Left forelimb (tissue), 1 donor: ENCODE data around the gene TOMM34.

ENCODE experiments used
- DNase-seq: peaks from one replicate; pipeline ENCODE4 v3.0.0-alpha.2; 2018; ENCODE audit warnings: low spot score

The TOMM34 gene

DNA sequence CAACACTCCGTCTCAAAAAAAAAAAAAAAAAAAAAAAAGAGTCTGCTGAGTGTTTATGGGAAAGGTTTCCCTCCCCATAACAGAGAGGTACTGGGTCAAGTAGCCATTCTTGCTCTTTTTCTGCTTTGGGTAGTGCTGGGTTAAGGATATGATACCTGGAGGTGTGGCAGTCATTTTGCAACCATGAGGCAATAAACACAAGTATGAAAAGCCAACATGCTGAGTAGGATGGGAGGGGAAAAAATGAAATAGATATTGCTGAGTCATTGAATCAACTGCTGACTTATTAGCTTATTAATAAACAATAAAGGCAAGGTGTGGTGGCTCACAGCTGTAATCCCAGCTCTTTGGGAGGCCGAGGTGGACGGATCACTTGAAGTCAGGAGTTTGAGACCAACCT, 2.3 kb upstream of the TOMM34 start:
- no peak for DNase-seq

DNA sequence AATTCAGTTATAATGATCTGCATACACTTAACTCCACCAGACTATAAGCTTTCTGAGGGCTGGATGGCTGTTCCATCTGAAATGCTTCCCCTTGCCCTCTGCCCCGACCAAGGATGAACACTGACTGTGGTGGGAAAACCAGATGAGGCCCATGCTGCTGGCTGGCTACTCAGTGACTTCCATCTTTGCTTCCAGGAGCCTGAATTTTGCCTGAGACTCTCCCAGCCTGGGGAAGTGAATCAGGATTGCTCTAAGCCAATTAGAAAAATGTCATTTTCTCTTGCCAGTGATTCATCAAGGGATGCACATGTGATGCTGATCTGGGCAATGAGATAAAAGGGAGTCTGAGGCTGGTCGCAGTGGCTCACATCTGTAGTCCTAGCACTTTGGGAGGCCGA, 1.7 kb upstream of the TOMM34 start:
- DNase-seq: no peak

DNA sequence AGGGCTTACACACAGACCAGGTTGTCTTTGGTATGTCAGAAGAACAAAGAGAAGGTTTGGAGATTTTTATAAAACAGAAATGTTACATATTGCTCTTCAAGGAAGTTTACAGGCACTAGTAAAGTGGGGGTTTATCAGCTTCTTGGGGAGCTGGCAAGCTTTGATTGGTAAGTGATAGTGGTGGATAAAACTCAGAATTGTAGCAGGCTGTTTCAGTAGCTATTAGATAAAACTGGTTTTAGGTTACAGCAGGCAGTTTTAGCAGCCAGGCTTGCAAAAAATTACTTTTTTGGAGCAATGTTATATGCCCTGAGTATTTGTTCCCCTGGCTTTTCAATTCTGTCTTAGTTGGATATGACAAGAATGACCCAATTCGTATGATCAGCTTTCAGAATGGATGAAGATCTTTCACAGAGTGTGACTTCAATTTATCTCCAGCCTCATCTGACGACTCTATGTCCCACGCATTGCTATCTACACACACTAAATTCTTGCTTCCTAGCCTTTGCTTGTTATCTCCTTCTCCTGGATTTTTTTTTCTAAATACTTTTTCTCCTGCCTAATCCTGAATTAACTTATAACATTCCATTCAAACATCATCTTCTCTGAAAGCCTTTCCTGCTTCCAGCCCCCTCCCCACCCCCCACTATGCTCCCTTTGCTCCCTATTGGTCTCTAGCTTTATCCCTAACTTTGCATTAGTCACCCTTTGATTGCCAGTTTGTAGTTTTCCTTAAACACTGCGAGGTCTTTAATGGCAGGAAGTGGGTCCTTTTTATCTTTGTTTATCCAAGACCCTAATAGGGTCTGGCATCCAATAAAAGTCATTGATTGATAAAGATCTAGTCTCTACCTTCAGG, 1.0 kb upstream of the TOMM34 start:
- DNase-seq: no peak

DNA sequence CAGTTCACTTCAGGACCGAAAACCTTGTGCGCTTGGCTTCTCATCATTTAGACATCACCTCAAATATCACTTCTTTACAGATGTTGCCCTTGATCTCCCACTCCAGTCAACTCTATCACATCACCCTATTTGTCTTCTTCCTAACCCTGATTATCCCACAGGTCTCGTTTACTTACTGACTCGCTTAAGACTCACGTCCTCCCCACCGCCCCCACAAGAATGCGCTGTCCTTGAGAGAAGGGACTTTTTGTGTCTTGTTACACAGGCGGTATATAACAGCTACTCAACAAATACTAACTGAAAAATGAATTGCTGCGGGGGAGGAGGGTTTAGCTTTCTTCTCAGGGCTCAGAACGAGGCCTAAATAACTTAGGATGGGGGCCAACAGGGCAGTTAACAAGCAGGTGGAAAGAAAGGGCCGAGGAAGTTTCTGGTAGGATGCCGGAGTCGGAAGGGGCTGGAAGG, 527 bp downstream of the TOMM34 start:
- DNase-seq: no peak

DNA sequence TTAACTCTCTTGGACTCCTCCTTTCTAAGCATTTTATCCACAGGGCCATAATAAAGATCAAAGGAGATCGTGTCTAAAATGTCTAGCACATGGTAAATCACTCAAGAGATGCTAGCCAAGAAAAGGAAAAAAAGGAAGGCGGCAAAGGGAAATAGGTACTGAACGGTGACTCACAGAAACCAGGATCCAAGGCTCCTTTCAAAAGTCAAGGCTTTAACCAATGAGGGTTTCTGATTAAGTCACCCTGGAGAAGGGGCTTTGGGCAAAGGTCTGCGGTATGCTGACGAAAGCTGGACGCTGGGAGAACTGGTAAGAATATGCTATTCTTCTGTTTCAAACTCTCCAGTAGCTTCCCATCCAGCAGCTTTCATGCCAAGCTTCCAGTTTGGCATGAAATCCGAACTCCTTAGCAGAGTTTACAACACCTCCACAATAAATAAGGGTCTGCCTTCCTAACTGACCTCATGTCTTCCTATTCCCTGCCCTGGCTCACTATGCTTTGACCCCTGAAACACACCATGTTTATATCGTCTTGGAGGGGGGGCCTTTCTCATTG, 1.0 kb downstream of the TOMM34 start:
- DNase-seq: no peak

DNA sequence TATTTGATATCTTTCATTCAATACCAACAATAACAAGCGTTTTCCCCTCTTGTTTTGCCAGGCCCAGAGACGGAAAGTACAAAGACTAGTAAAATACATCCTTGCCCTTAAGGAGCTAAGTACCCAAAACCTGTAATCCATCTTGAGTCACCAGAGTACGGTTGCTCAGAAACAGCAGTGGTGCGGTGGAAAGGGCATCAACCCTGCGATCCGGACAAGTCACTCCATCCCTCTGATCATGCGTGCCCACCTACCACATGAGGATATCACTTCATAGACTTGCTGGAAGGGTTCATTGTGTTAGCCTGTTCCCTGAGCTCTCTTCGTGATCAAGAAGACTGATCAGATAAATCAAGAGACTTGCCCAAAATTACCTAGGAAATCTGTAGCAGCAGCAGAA, 1.9 kb downstream of the TOMM34 start:
- DNase-seq: no peak

DNA sequence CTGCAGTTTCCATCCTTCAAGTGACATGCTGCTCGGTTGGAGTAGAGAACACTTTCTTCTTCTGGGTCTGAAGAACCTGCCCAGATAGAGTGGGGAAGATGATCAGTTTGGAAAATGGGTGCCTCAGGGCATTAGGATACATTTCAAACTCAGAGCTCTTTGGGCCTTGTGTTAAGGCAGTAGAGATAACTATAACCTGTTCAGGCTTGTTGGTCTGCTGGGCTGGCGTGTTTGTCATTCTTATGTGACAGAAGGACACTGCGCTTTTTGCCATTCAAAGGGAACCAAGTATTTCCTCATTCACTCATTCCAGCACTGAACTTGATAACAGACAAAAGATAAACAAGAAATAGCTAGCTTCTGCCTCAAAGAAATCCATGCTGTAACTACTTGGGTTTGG, 3.8 kb downstream of the TOMM34 start:
- DNase-seq: no peak

DNA sequence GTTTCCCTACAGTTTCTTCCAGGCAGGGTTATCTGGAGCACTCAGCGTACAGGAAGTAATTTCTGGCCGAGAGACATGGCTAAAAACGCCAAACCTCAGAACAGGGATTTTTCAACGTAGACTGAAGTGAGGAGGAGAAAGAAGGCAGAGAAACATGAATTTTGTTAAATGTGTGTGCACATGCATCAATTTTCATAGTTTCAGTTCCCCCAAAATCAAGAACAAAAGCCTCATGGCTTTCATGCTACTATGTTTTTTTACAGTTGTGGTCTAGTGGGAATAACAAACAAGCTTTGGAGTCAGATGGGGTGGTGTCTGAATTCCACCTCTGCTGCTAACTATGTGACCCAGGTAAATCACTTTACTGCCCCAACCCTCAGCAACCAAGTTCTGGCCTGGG, 4.9 kb downstream of the TOMM34 start:
- no peak for DNase-seq

DNA sequence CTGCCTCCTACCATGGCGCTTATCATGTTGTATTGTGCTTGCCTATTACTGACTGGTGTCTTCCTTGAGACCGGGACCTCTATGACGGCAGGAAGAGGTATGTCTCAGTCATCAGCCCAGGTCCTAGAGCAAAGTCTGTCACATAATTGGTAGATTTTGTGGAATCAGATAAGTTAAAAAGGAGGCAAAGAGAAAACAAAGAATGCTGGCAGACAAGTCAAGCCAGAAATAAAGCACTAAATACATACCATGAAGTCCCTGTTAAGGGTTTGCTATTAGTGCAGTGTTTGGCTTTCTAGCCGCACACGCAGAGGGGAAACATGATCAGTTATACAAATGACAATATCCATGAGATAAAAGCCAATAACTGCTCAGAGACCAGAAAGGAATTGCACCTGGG, 6.0 kb downstream of the TOMM34 start:
- DNase-seq: no peak

DNA sequence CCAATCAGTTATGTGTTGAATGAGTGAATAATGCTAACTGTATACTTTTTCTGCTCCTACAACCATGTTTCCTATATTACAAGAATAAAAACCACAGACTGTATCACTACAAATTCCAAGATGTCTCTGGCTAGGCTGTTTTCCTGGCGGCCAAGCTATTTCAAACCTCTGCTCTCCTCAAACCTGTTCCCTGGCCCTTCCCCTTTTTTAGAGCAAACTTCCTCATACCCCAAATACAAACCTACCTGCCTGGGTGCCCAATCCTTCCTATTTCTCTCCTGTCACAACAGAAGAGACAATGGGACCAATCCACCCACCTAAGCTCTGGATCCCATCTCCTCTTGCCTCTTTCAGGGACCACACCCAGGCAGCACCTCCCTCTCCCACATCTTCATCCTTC, 7.5 kb downstream of the TOMM34 start:
- DNase-seq: no peak

DNA sequence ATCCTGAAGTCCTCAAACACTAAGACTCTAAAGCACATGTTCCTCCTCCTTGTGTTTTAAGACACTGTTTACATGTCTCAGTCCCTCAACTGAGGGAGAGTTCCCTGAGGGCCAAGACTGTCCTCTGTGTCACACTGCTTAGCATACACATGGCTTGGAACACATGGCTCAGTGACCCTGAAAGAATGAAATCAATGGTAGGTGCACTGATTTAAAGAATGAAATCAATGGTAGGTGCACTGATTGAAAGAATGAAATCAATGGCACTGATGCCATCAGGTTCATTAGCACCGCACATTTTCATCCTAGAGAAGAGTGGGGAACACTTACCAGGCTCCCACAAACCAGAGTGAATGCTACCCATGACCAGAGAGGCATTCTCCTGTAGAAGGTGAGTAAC, 9.8 kb downstream of the TOMM34 start:
- no peak for DNase-seq

DNA sequence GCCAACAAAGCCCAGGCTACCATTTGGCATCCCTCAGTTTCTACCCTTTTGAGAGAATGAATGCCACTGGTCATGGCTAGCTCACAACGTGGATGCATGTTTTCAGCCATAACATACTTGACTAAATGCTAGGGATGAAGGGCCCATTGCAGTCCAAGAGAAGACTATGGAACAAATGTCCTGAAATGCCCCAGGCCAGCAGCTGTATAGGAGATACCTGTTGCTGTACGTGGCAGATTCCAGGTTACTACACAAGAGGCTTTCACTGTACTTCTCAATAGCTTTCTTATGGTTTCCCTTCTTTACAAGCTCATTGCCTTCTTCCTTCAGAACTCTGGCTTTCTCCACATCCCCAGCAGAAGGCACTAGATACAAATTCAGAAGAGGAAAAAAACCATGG, 11.7 kb downstream of the TOMM34 start:
- no peak for DNase-seq

DNA sequence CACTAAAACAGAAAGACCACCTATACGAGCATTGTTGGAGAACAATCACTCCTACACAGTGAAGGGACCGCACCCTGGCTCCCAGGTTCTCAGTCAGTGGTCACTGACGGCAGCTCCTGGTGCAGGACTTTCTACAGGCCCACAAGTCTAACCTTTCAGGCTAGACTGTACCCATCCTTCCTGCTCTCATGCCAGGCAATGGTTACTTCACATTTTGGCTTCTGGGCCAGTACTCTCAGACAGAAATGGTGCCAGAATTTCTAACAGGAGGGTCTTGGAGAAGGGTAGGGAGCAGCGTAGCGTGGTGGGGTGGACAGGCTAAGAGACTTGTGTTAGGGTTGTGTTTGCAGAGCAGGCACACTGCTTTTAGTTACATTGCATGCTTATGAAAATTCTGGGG, 12.1 kb downstream of the TOMM34 start:
- no peak for DNase-seq

DNA sequence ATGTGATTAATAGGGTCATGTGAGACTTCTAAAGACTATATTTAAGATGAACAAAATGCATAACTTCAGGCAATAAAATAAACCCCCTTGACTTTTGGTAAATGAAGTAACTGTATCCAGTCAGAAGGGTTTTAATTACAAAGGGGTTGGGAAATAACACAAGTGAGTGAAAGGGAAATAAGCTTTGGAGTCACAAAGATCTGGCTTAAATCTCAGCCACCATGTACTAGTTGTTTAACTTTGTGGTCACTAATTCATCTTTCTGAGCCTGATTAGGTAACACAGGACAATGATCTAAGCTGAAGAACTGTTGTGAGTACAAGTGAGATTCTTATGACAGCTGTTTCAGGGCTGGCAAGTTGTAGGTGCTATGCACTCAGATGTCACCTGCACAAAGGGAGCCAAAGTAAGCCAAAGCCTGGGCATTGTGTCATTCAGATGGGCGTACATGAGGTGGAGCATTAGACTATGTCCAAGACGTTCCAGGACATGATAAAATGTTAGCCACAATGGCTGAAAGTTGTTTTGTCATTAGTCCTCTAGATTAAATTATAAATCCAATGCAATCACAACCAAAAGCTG, 13.8 kb downstream of the TOMM34 start:
- DNase-seq: no peak

DNA sequence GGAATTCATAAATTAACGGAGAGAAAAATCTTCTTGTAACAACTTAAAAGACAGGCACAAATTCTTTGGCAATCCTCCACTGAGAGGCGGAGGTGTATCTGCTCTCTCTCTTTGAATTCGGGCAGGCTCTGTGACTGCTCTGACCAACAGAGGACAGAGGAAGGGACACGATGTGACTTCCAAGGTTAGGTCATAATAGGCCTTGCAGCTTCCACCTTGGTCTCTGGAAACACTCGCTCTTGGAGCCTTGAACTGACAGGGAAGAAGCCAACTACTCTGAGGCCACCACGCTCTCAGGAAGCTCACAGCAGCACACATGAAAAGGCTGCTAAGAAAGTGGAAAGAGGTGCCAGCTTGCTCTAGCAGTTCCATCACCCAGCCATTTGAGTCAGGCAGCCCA, 14.9 kb downstream of the TOMM34 start:
- DNase-seq: no peak

DNA sequence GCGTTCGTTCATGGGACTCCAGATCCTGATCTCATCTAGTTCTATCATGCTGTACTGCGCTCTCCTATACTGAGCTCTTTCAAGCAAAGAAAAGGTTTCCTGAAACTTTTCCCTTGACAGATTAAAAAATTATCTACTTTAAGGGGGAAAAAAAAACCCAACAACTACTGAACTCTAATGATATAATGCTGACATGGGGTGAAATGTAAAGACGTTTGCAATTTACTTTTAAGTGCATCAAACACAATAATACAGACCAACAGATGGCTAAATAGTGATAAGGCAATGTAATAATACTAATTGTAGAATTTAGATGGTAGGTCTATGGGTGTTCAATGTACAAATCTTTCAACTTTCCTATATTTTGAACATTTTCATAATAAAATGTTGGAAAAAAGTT, 16.4 kb downstream of the TOMM34 start:
- DNase-seq: no peak

DNA sequence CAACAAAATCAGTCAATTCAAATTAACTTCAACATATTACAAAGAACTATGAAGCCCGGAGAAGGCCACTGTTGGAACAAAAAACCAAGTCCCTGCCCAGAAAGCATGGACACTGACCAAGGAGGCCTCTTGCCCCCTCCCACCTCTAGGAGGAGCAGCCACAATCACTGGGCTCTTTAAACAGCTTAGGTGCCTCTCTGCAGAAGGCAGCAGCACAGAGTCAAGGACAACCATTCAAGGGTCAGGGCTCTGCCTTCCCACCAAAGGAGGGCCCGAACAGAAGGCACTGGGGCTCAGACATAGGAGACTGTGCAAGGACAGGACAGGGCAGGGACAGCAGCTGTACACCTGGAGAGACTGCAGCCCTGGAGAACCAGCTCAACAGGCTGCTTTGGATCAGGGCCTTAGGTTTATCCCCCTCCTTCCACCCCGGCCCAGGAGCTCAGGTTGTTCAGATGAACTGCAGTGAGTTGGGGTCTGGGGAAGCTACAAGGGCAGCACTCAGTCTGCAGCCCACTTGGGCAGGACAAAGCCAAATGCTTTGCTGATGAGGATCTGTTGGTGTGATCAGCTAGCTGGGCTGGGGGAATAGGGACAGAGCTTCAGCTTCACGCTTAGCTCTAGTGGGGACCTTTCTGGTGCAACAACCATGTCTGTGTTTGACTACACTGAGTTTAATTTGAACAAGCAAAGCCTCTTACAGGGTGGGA, 17.8 kb downstream of the TOMM34 start:
- DNase-seq: no peak

DNA sequence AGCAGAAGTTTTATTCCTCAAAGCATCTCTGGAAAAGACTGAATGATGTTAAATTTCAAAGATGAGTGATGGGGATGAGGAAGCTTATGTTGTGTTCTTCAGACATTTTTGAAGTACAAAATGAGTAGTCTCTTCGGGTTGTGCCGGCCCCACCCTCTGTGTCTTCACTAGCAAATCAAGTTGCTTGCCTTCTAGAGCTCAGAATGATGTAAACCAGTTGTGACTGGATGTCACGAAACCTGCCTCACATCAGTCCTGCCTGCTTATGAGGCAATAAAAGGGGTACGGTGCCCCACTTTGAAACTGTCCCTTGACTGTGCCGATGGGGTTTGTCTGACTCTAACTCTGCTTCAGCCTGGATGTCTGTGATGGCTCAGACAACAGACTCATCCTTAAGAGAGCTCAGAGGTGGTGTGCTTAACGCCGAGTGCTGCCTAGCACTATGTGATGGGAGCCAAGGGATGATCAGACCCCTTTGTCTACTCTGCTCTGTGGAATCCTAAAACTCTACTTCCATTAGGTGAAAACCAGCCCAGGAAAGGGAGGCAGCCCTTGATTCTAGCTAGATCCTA, 19.0 kb downstream of the TOMM34 start:
- DNase-seq: no peak

DNA sequence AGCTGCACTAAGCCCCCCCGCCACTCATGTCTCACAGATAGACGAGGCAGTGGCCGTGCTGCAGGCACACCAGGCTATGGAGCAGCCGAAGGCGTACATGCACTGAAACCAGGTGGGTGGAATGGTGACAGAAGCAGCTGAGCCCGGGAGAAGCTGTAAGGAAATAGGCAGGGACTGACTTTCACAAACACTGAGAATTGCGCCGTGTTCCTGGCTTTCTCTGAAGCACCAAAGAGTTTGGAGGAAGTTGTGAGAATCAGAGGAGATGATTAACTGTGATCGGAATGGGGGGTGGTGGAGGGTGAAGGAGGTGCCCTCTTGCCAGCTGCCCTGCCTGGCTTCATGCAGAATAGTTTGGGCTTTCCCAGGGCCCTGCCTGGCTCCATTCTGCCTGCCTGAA, 21.6 kb downstream of the TOMM34 start:
- DNase-seq: no peak

DNA sequence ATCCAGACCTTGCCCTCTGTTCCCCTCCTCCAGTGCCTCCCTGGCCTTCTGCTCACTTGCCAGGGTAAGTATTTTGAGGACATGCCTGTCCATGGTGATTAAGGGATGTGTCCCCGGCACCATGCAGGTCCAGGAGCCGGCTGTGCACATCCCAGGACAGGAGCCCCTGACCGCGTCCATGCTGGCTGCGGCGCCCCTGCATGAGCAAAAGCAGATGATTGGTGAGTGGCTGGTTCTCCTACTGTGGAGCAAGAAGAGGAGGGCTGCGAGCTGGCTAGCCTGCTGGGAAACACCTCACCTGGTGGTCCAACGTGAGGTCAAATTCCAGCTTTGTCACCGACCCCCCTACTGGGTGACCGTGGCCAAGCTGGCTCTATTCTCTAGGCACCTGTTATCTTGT, 23.7 kb downstream of the TOMM34 start:
- DNase-seq: no peak

DNA sequence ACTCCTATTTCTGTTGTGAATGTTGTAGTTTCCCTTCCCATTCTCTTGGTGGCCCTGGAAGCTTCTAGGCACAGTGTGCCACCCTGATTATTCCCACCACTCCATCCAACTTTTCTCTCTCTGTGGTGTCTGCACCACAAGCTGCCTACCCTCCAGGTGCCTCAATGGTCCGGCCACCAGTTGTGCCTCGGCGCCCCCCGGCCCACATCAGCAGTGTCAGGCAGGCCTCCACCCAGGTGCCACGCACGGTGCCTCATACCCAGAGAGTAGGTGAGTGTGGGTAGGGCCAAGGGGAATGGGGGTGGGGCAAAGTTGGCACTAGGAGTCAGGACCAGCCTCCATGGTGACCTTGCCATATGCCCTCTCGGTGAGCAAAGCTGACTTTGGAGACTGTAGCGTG, 27.3 kb downstream of the TOMM34 start:
- no peak for DNase-seq

DNA sequence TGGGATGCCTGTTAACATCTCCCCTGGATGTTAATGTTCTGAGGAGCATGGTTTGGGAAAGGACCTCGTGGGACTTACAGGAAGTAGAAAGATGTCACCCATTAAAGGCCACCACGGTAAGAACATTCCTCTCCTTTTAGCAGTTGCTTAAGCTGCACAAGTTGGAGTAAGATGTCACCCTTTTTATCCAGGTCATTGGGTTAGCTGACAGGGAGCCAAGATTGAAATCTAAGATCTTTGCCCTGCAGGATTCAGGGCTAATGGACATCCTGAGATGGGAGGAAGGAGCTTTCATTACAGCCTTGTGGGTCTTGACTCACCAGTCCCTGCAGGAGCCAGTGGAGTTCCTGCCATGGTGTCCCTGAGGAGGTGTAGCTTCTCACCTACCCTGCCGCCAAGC, 28.3 kb downstream of the TOMM34 start:
- no peak for DNase-seq
